ENCODE data around the gene BTC. TPM values are rescaled to one million over a fixed set of nuclear protein-coding genes. Genes with fewer than 3 reads are reported as not detected.

The BTC gene
- total RNA-seq, 1 experiment from 2014 or later: not detected

DNA sequence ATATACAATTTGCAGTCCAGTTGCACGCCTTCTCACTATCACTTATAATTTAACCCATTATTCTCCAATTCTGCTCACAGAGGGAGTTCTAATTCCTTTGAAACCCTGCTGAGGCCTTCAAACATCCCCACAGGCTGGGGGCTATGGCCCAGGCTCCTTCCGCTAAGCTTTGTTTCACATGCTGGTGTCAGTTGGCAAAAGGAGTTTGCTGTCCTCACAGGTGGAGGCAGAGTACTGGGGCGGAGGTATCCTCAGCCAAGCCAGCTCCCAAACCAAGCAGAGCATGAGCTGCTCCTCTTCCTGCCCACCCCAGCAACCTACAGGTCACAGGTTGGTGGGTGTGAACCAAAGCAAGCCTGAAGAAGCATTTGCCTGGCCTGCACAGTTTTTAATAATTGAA, 21.5 kb downstream of the BTC start:
- Histone ChIP-seq H3T11ph (ENCODE audit: low read length) (no peak overlapping the region), H3K79me1 (ENCODE audit: insufficient read depth, low read depth, low read length, poor library complexity, severe bottlenecking) (no peaks in the 10 kb centered on the region), H3K4me1 (ENCODE audit: insufficient read depth, low read length) (no peaks in the 10 kb centered on the region), H3K4me2 (ENCODE audit: insufficient read depth, insufficient read length, low read length) (no peak overlapping the region), H3K9ac (ENCODE audit: extremely low read depth, insufficient read length, low read length) (no peak overlapping the region), H3K23me2 (ENCODE audit: insufficient read length, low read depth, low read length, poor library complexity, severe bottlenecking) (no peaks in the 10 kb centered on the region), H3K18ac (ENCODE audit: insufficient read length, low read depth, low read length) (no peak overlapping the region), H3K27ac (ENCODE audit: insufficient read length, low read depth, low read length) (no peak overlapping the region), H4K20me1 (ENCODE audit: control insufficient read depth, insufficient read depth, insufficient read length) (no peaks in the 10 kb centered on the region), H3K9me3 (ENCODE audit: control insufficient read depth, low read depth, low read length) (no peaks in the 10 kb centered on the region), H3K79me2 (ENCODE audit: insufficient read depth, low read length) (no peaks in the 10 kb centered on the region), H4K8ac (replicated peaks; ENCODE audit: insufficient read length, low read depth, low read length) (no peak overlapping the region), H2BK20ac (ENCODE audit: low read depth, low read length, poor library complexity, severe bottlenecking) (no peak overlapping the region), H2BK15ac (ENCODE audit: low read depth, low read length) (no peak overlapping the region), H2BK12ac (ENCODE audit: insufficient read length, low read depth, low read length) (no peak overlapping the region), H2BK120ac (ENCODE audit: low read depth, low read length, poor library complexity, severe bottlenecking) (no peak overlapping the region), H3K4ac (ENCODE audit: low read depth, low read length) (no peak overlapping the region), H3K14ac (ENCODE audit: insufficient read depth, low read length) (no peak overlapping the region), H2BK5ac (ENCODE audit: insufficient read length, low read length) (no peak overlapping the region), H2AFZ (ENCODE audit: low read length) (no peak overlapping the region), H3K23ac (ENCODE audit: insufficient read length, low read depth, low read length) (no peak overlapping the region), H4K91ac (ENCODE audit: insufficient read length, low read depth, low read length) (no peak overlapping the region), H3K27me3 (ENCODE audit: insufficient read depth, low read length) (no peaks in the 10 kb centered on the region), H3K56ac (ENCODE audit: insufficient read length, low read depth, low read length) (no peak overlapping the region), H4K5ac (ENCODE audit: insufficient read length, low read depth, low read length) (no peak overlapping the region), H2AK5ac (ENCODE audit: insufficient read length, low read length) (no peak overlapping the region)
- WGBS (ENCODE audit: extremely low coverage, insufficient read length, low lambda C conversion rate): no CpG with 5 or more reads among the region's 3 CpGs
- H3K4me3 Mint-ChIP-seq: no peak overlapping the region
- peaks cover 3 to 4% of the 10 kb centered on the region in 2 experiments; a peak in 1 of 4 replicates for H3K4me1 Mint-ChIP-seq
- TF ChIP-seq, protein P1, sequence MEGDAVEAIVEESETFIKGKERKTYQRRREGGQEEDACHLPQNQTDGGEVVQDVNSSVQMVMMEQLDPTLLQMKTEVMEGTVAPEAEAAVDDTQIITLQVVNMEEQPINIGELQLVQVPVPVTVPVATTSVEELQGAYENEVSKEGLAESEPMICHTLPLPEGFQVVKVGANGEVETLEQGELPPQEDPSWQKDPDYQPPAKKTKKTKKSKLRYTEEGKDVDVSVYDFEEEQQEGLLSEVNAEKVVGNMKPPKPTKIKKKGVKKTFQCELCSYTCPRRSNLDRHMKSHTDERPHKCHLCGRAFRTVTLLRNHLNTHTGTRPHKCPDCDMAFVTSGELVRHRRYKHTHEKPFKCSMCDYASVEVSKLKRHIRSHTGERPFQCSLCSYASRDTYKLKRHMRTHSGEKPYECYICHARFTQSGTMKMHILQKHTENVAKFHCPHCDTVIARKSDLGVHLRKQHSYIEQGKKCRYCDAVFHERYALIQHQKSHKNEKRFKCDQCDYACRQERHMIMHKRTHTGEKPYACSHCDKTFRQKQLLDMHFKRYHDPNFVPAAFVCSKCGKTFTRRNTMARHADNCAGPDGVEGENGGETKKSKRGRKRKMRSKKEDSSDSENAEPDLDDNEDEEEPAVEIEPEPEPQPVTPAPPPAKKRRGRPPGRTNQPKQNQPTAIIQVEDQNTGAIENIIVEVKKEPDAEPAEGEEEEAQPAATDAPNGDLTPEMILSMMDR (conservative IDR thresholded peaks at IDR 0.05): no peak
- no peak overlapping the region for H3K27ac Mint-ChIP-seq
- no peaks in the 10 kb centered on the region for H3K27me3 Mint-ChIP-seq (ENCODE audit: low read depth)
- H3K9me3 Mint-ChIP-seq: no peaks in the 10 kb centered on the region
- no peaks in the 10 kb centered on the region for H3K36me3 Mint-ChIP-seq (ENCODE audit: insufficient read depth in 1 of 3, low read depth in 3 of 3)
- DNase-seq: peak; percentile 40
